Measurements from ENCODE around the gene PARP6. TPM values are rescaled to one million over a fixed set of nuclear protein-coding genes. Genes with fewer than 3 reads are reported as not detected.

The PARP6 gene
- total RNA-seq, 1 experiment from 2014 or later, result 41.9 TPM

- TF ChIP-seq, protein P1, sequence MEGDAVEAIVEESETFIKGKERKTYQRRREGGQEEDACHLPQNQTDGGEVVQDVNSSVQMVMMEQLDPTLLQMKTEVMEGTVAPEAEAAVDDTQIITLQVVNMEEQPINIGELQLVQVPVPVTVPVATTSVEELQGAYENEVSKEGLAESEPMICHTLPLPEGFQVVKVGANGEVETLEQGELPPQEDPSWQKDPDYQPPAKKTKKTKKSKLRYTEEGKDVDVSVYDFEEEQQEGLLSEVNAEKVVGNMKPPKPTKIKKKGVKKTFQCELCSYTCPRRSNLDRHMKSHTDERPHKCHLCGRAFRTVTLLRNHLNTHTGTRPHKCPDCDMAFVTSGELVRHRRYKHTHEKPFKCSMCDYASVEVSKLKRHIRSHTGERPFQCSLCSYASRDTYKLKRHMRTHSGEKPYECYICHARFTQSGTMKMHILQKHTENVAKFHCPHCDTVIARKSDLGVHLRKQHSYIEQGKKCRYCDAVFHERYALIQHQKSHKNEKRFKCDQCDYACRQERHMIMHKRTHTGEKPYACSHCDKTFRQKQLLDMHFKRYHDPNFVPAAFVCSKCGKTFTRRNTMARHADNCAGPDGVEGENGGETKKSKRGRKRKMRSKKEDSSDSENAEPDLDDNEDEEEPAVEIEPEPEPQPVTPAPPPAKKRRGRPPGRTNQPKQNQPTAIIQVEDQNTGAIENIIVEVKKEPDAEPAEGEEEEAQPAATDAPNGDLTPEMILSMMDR (IDR thresholded peaks at IDR 0.05), result no peak
- TF ChIP-seq NFATC4 (CRISPR knock-in tag; IDR thresholded peaks at IDR 0.05) (no peak), TEAD4 (CRISPR knock-in tag; IDR thresholded peaks at IDR 0.05) (no peak), JAZF1 (CRISPR knock-in tag; IDR thresholded peaks at IDR 0.05) (no peak), ZNF416 (CRISPR knock-in tag; IDR thresholded peaks at IDR 0.05) (no peak), ERG (CRISPR knock-in tag; IDR thresholded peaks at IDR 0.05) (no peak), FOXJ3 (CRISPR knock-in tag; IDR thresholded peaks at IDR 0.05; ENCODE audit: borderline replicate concordance) (no peak), OVOL2 (CRISPR knock-in tag; IDR thresholded peaks at IDR 0.05; ENCODE audit: borderline replicate concordance) (no peak)
These were observed 79.9 kb downstream of the PARP6 start (continued) for GRCh38 chr15:72192416-72192815.

Other genes starting within 250 kb of the PARP6 start
- 23.5 to 25.1 TPM (median 24.6 TPM) in 3 replicates for gene MYO9A, start 154.4 kb downstream of the PARP6 start, total RNA-seq (2021)
- gene SENP8, start 154.2 kb downstream of the PARP6 start, total RNA-seq (2021), result 6.0 to 6.8 TPM (median 6.3 TPM) in 3 replicates
- gene GRAMD2A, start 74.8 kb downstream of the PARP6 start, total RNA-seq (2021), result 1.8 to 2.6 TPM (median 1.9 TPM) in 3 replicates
- 858 to 1,399 TPM (median 1,351 TPM) in 3 replicates for gene PKM, start 41.4 kb downstream of the PARP6 start, total RNA-seq (2021)
- gene CELF6, start 47.6 kb upstream of the PARP6 start, total RNA-seq (2021), result not detected in 3 replicates
- 48.1 to 50.2 TPM (median 49.7 TPM) in 3 replicates for gene HEXA, start 103.5 kb upstream of the PARP6 start, total RNA-seq (2021)
- gene TMEM202, start 125.8 kb upstream of the PARP6 start, total RNA-seq (2021), result not detected in 3 replicates
- gene ARIH1, start 201.8 kb upstream of the PARP6 start, total RNA-seq (2021), result 198 to 206 TPM (median 201 TPM) in 3 replicates